ENCODE results near the gene SEMA5A. TPM values are rescaled to one million over a fixed set of nuclear protein-coding genes. Genes with fewer than 3 reads are reported as not detected.

Gene SEMA5A
- total RNA-seq, 1 donor from 2014 or later: 11.9 TPM

- H3K9ac ChIP-seq: no peak overlapping the region
- no peaks in the 10 kb centered on the region for H3K27me3 ChIP-seq
- H3K27ac ChIP-seq: no peak overlapping the region
- H4K20me1 ChIP-seq (ENCODE audit: low read depth): no peaks in the 10 kb centered on the region
- H3F3A ChIP-seq (ENCODE audit: low read depth): no peaks in the 10 kb centered on the region
- peaks cover 23% of the 10 kb centered on the region for H3K4me1 Mint-ChIP-seq
- peaks cover 2% of the 10 kb centered on the region for H3K27me3 Mint-ChIP-seq (ENCODE audit: insufficient read depth, low read depth)
- no peak for DNase-seq (ENCODE audit: low spot score)
- no peak for TF ChIP-seq EZH2 (IDR thresholded peaks at IDR 0.05)
- no peak for TF ChIP-seq CTCF (IDR thresholded peaks at IDR 0.05)
- TF ChIP-seq EZH2phosphoT487 (IDR thresholded peaks at IDR 0.05): no peak
- H3K36me3 ChIP-seq: no peaks in the 10 kb centered on the region
- H3K4me1 ChIP-seq: no peaks in the 10 kb centered on the region
- no peaks in the 10 kb centered on the region for H3K9me3 ChIP-seq (ENCODE audit: low read depth)
- H3K79me2 ChIP-seq (ENCODE audit: low read depth): no peaks in the 10 kb centered on the region
- no peak overlapping the region for H3K4me2 ChIP-seq
- H3K4me3 Mint-ChIP-seq: no peak overlapping the region
- no peak overlapping the region for H3K27ac Mint-ChIP-seq
- no peak overlapping the region for H2AFZ ChIP-seq (replicated peaks)
- H3K4me3 ChIP-seq: no peak overlapping the region
- H3K36me3 Mint-ChIP-seq: peaks cover 13% of the 10 kb centered on the region
- H3K9me3 Mint-ChIP-seq: peaks cover 4% of the 10 kb centered on the region
These were observed 26.3 kb downstream of the SEMA5A start for GRCh38 chr5:9519537-9519936.

- Mint-ChIP-seq H3K4me3 (no peak overlapping the region), H3K27ac (no peak overlapping the region), H3K36me3 (peaks cover 5% of the 10 kb centered on the region), H3K4me1 (peaks cover 6% of the 10 kb centered on the region), H3K27me3 (ENCODE audit: insufficient read depth, low read depth) (no peaks in the 10 kb centered on the region), H3K9me3 (no peaks in the 10 kb centered on the region)
- Histone ChIP-seq H3K9ac (no peak overlapping the region), H3K79me2 (ENCODE audit: low read depth) (no peaks in the 10 kb centered on the region), H2AFZ (replicated peaks) (no peak overlapping the region), H3K36me3 (no peaks in the 10 kb centered on the region), H3F3A (ENCODE audit: low read depth) (no peaks in the 10 kb centered on the region), H3K4me3 (no peak overlapping the region), H3K9me3 (ENCODE audit: low read depth) (no peaks in the 10 kb centered on the region), H3K4me1 (no peaks in the 10 kb centered on the region), H4K20me1 (ENCODE audit: low read depth) (no peaks in the 10 kb centered on the region), H3K4me2 (no peak overlapping the region), H3K27ac (no peak overlapping the region), H3K27me3 (no peaks in the 10 kb centered on the region)
- TF ChIP-seq CTCF (IDR thresholded peaks at IDR 0.05) (peak; percentile 38), EZH2 (IDR thresholded peaks at IDR 0.05) (no peak), EZH2phosphoT487 (IDR thresholded peaks at IDR 0.05) (no peak)
- DNase-seq (ENCODE audit: low spot score): peak; percentile 26
These were observed 29.3 kb downstream of the SEMA5A start for GRCh38 chr5:9516591-9516990.

DNA sequence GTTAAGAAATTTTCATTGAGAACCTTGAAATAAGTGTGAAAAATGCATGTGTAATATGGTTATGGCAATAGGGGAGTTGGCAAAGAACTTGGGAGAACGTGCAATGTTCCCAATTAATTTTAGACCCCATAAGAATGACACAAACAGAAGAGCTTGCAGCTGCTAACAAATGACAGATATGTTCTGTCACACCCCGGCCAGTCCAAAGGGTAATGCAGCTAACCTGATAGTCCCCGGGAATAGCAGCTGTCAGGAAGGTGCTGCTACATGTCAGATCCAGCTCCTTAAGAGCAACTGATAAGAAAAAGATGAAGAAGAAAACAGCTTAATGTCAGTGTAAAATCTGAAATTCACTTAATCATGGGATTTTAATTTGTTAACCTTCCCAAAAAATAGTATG lies 30.4 kb downstream of the SEMA5A start:
- H3K27me3 Mint-ChIP-seq (ENCODE audit: insufficient read depth, low read depth): no peaks in the 10 kb centered on the region

More for the DNA sequence above, 30.4 kb downstream of the SEMA5A start:
- Mint-ChIP-seq H3K4me3 (no peak overlapping the region), H3K27ac (no peak overlapping the region), H3K9me3 (no peaks in the 10 kb centered on the region), H3K4me1 (peaks cover 6% of the 10 kb centered on the region), H3K36me3 (peaks cover 5% of the 10 kb centered on the region)
- H3K27me3 ChIP-seq: no peaks in the 10 kb centered on the region
- no peaks in the 10 kb centered on the region for H3K4me1 ChIP-seq
- H3K9ac ChIP-seq: no peak overlapping the region
- no peaks in the 10 kb centered on the region for H4K20me1 ChIP-seq (ENCODE audit: low read depth)
- H3F3A ChIP-seq (ENCODE audit: low read depth): no peaks in the 10 kb centered on the region
- H3K4me3 ChIP-seq: no peak overlapping the region
- no peaks in the 10 kb centered on the region for H3K9me3 ChIP-seq (ENCODE audit: low read depth)
- TF ChIP-seq CTCF (IDR thresholded peaks at IDR 0.05) (no peak), EZH2 (IDR thresholded peaks at IDR 0.05) (no peak), EZH2phosphoT487 (IDR thresholded peaks at IDR 0.05) (no peak)
- no peaks in the 10 kb centered on the region for H3K36me3 ChIP-seq
- H3K4me2 ChIP-seq: no peak overlapping the region
- H2AFZ ChIP-seq (replicated peaks): no peak overlapping the region
- DNase-seq (ENCODE audit: low spot score): no peak
- no peak overlapping the region for H3K27ac ChIP-seq
- H3K79me2 ChIP-seq (ENCODE audit: low read depth): no peaks in the 10 kb centered on the region
